ENCODE measurements around the gene TRPT1.

TRPT1 gene

GRCh38 chr11:64259533-64260067 is 33.6 kb upstream of the TRPT1 start:
- Histone ChIP-seq H3K79me2 (ENCODE audit: control insufficient read depth, insufficient read depth, low read length) (no peaks in the 10 kb centered on the region), H3K56ac (ENCODE audit: low read length) (no peak overlapping the region), H2AK5ac (ENCODE audit: low read length) (no peak overlapping the region), H4K8ac (ENCODE audit: low read depth, low read length) (no peak overlapping the region), H3K18ac (ENCODE audit: low read length) (no peak overlapping the region), H3K4me2 (ENCODE audit: low read length) (no peak overlapping the region), H3K23ac (ENCODE audit: low read length) (no peak overlapping the region), H3K27ac (ENCODE audit: low read depth, low read length) (no peak overlapping the region), H2BK15ac (replicated peaks; ENCODE audit: low read depth) (no peak overlapping the region), H2BK120ac (ENCODE audit: low read depth, low read length) (no peak overlapping the region), H3K36me3 (ENCODE audit: control insufficient read depth, insufficient read depth, low read length) (peaks cover 20% of the 10 kb centered on the region), H3K4ac (ENCODE audit: low read depth, low read length) (no peak overlapping the region), H3K4me1 (ENCODE audit: control insufficient read depth, low read depth, low read length) (no peaks in the 10 kb centered on the region), H4K5ac (ENCODE audit: low read length) (no peak overlapping the region), H2BK5ac (ENCODE audit: low read length) (no peak overlapping the region), H3K27me3 (ENCODE audit: insufficient read depth, low read length, poor library complexity) (no peaks in the 10 kb centered on the region), H3K79me1 (ENCODE audit: low read length) (no peaks in the 10 kb centered on the region), H3K9ac (ENCODE audit: low read length) (no peak overlapping the region), H3K4me3 (ENCODE audit: low read length) (no peak overlapping the region)
- no CpG with 5 or more reads among the region's 4 CpGs for WGBS (ENCODE audit: extremely low coverage, insufficient coverage, low lambda C conversion rate)
- DNase-seq = no peak

- peaks cover 17% of the 10 kb centered on the region for H3K36me3 ChIP-seq (ENCODE audit: control insufficient read depth, insufficient read depth, low read length)
- peaks cover 3% of the 10 kb centered on the region for H3K79me1 ChIP-seq (ENCODE audit: low read length)
- H4K5ac ChIP-seq (ENCODE audit: low read length) = no peak overlapping the region
Observed at GRCh38 chr11:64258946-64259532, 33.1 kb upstream of the TRPT1 start.

GRCh38 chr11:64258356-64258755 is 32.4 kb upstream of the TRPT1 start:
- Histone ChIP-seq H2AK5ac (ENCODE audit: low read length) (no peak overlapping the region), H4K8ac (ENCODE audit: low read depth, low read length) (no peak overlapping the region), H3K4ac (ENCODE audit: low read depth, low read length) (no peak overlapping the region), H3K4me1 (ENCODE audit: control insufficient read depth, low read depth, low read length) (no peaks in the 10 kb centered on the region), H3K79me2 (ENCODE audit: control insufficient read depth, insufficient read depth, low read length) (peaks cover under 1% of the 10 kb centered on the region), H3K23ac (ENCODE audit: low read length) (no peak overlapping the region), H3K36me3 (ENCODE audit: control insufficient read depth, insufficient read depth, low read length) (peaks cover 14% of the 10 kb centered on the region), H3K56ac (ENCODE audit: low read length) (no peak overlapping the region), H4K5ac (ENCODE audit: low read length) (no peak overlapping the region), H3K9ac (ENCODE audit: low read length) (no peak overlapping the region), H3K18ac (ENCODE audit: low read length) (no peak overlapping the region), H3K79me1 (ENCODE audit: low read length) (peaks cover 5% of the 10 kb centered on the region), H3K27me3 (ENCODE audit: insufficient read depth, low read length, poor library complexity) (no peaks in the 10 kb centered on the region), H3K4me3 (ENCODE audit: low read length) (no peak overlapping the region), H3K4me2 (ENCODE audit: low read length) (no peak overlapping the region), H3K27ac (ENCODE audit: low read depth, low read length) (no peak overlapping the region), H2BK5ac (ENCODE audit: low read length) (no peak overlapping the region), H2BK15ac (replicated peaks; ENCODE audit: low read depth) (no peak overlapping the region), H2BK120ac (ENCODE audit: low read depth, low read length) (no peak overlapping the region)
- no peak for DNase-seq
- no CpG with 5 or more reads among the region's 24 CpGs for WGBS (ENCODE audit: extremely low coverage, insufficient coverage, low lambda C conversion rate)

More at GRCh38 chr11:64258946-64259532, 33.1 kb upstream of the TRPT1 start:
- H3K79me2 ChIP-seq (ENCODE audit: control insufficient read depth, insufficient read depth, low read length) = no peaks in the 10 kb centered on the region
- no peak overlapping the region for H2BK5ac ChIP-seq (ENCODE audit: low read length)
- no peak overlapping the region for H3K4ac ChIP-seq (ENCODE audit: low read depth, low read length)
- H3K4me3 ChIP-seq (ENCODE audit: low read length) = no peak overlapping the region
- no peak overlapping the region for H3K4me2 ChIP-seq (ENCODE audit: low read length)
- no peaks in the 10 kb centered on the region for H3K27me3 ChIP-seq (ENCODE audit: insufficient read depth, low read length, poor library complexity)
- H3K27ac ChIP-seq (ENCODE audit: low read depth, low read length) = no peak overlapping the region
- no peak overlapping the region for H2AK5ac ChIP-seq (ENCODE audit: low read length)
- no peak overlapping the region for H4K8ac ChIP-seq (ENCODE audit: low read depth, low read length)
- DNase-seq = no peak
- H3K56ac ChIP-seq (ENCODE audit: low read length) = no peak overlapping the region
- H2BK120ac ChIP-seq (ENCODE audit: low read depth, low read length) = no peak overlapping the region
- H2BK15ac ChIP-seq (replicated peaks; ENCODE audit: low read depth) = no peak overlapping the region
- no peaks in the 10 kb centered on the region for H3K4me1 ChIP-seq (ENCODE audit: control insufficient read depth, low read depth, low read length)
- H3K23ac ChIP-seq (ENCODE audit: low read length) = no peak overlapping the region
- no CpG with 5 or more reads among the region's 32 CpGs for WGBS (ENCODE audit: extremely low coverage, insufficient coverage, low lambda C conversion rate)
- H3K9ac ChIP-seq (ENCODE audit: low read length) = no peak overlapping the region
- H3K18ac ChIP-seq (ENCODE audit: low read length) = no peak overlapping the region

GRCh38 chr11:64256300-64256699 is 30.3 kb upstream of the TRPT1 start:
- Histone ChIP-seq H4K5ac (ENCODE audit: low read length) (no peak overlapping the region), H4K8ac (ENCODE audit: low read depth, low read length) (no peak overlapping the region), H2AK5ac (ENCODE audit: low read length) (no peak overlapping the region), H2BK15ac (replicated peaks; ENCODE audit: low read depth) (no peak overlapping the region), H3K36me3 (ENCODE audit: control insufficient read depth, insufficient read depth, low read length) (peaks cover 11% of the 10 kb centered on the region), H2BK120ac (ENCODE audit: low read depth, low read length) (no peak overlapping the region), H3K79me2 (ENCODE audit: control insufficient read depth, insufficient read depth, low read length) (peaks cover 12% of the 10 kb centered on the region), H3K9ac (ENCODE audit: low read length) (no peak overlapping the region), H3K18ac (ENCODE audit: low read length) (no peak overlapping the region), H2BK5ac (ENCODE audit: low read length) (no peak overlapping the region), H3K27ac (ENCODE audit: low read depth, low read length) (no peak overlapping the region), H3K79me1 (ENCODE audit: low read length) (peaks cover 13% of the 10 kb centered on the region), H3K56ac (ENCODE audit: low read length) (no peak overlapping the region), H3K27me3 (ENCODE audit: insufficient read depth, low read length, poor library complexity) (no peaks in the 10 kb centered on the region), H3K4me1 (ENCODE audit: control insufficient read depth, low read depth, low read length) (no peaks in the 10 kb centered on the region), H3K23ac (ENCODE audit: low read length) (no peak overlapping the region), H3K4me2 (ENCODE audit: low read length) (no peak overlapping the region), H3K4me3 (ENCODE audit: low read length) (no peak overlapping the region), H3K4ac (ENCODE audit: low read depth, low read length) (no peak overlapping the region)
- WGBS (ENCODE audit: extremely low coverage, insufficient coverage, low lambda C conversion rate) = no CpG with 5 or more reads among the region's 15 CpGs
- DNase-seq = no peak

GRCh38 chr11:64255135-64256128 is 29.4 kb upstream of the TRPT1 start:
- no peak overlapping the region for H2BK120ac ChIP-seq (ENCODE audit: low read depth, low read length)
- no peak overlapping the region for H2BK15ac ChIP-seq (replicated peaks; ENCODE audit: low read depth)
- no peaks in the 10 kb centered on the region for H3K4me1 ChIP-seq (ENCODE audit: control insufficient read depth, low read depth, low read length)
- no peak overlapping the region for H3K4me2 ChIP-seq (ENCODE audit: low read length)
- H3K27ac ChIP-seq (ENCODE audit: low read depth, low read length) = no peak overlapping the region
- no peak overlapping the region for H3K56ac ChIP-seq (ENCODE audit: low read length)
- H3K4me3 ChIP-seq (ENCODE audit: low read length) = no peak overlapping the region
- no peak overlapping the region for H2BK5ac ChIP-seq (ENCODE audit: low read length)
- H3K23ac ChIP-seq (ENCODE audit: low read length) = no peak overlapping the region
- H3K79me2 ChIP-seq (ENCODE audit: control insufficient read depth, insufficient read depth, low read length) = peaks cover 12% of the 10 kb centered on the region
- H3K27me3 ChIP-seq (ENCODE audit: insufficient read depth, low read length, poor library complexity) = no peaks in the 10 kb centered on the region
- WGBS (ENCODE audit: extremely low coverage, insufficient coverage, low lambda C conversion rate) = no CpG with 5 or more reads among the region's 35 CpGs
- H4K5ac ChIP-seq (ENCODE audit: low read length) = no peak overlapping the region
- H3K9ac ChIP-seq (ENCODE audit: low read length) = no peak overlapping the region
- no peak overlapping the region for H4K8ac ChIP-seq (ENCODE audit: low read depth, low read length)
- no peak overlapping the region for H2AK5ac ChIP-seq (ENCODE audit: low read length)
- H3K79me1 ChIP-seq (ENCODE audit: low read length) = peaks cover 13% of the 10 kb centered on the region
- no peak overlapping the region for H3K4ac ChIP-seq (ENCODE audit: low read depth, low read length)
- H3K18ac ChIP-seq (ENCODE audit: low read length) = no peak overlapping the region
- no peak for DNase-seq
- peaks cover 8% of the 10 kb centered on the region for H3K36me3 ChIP-seq (ENCODE audit: control insufficient read depth, insufficient read depth, low read length)

Measured in mesendoderm (in vitro differentiated cells).